ENCODE results near the gene TTC9. TPM values are rescaled to one million over a fixed set of nuclear protein-coding genes. Genes with fewer than 3 reads are reported as not detected.
A peak's percentile ranks its signal among the peaks of the same experiment; 100 is the strongest.

The TTC9 gene
- polyA plus RNA-seq: 1.9 TPM
- long read RNA-seq, donor 1: 0 reads
- long read RNA-seq, donor 2, full-length matches to known transcripts: 2 of 2 reads
- long read RNA-seq, donor 2, partial matches to known transcripts: 0 of 2 reads
- long read RNA-seq, donor 2, other reads (novel, unspliced or antisense): 0 of 2 reads
- long read RNA-seq, donor 3: 0 reads
- long read RNA-seq, donor 4: 0 reads
- long read RNA-seq, donor 5, full-length matches to known transcripts: 1 of 1 reads
- long read RNA-seq, donor 5, partial matches to known transcripts: 0 of 1 reads
- long read RNA-seq, donor 5, other reads (novel, unspliced or antisense): 0 of 1 reads
- long read RNA-seq, donor 6, full-length matches to known transcripts: 2 of 2 reads
- long read RNA-seq, donor 6, partial matches to known transcripts: 0 of 2 reads
- long read RNA-seq, donor 6, other reads (novel, unspliced or antisense): 0 of 2 reads
- long read RNA-seq, donor 7, full-length matches to known transcripts: 3 of 3 reads
- long read RNA-seq, donor 7, partial matches to known transcripts: 0 of 3 reads
- long read RNA-seq, donor 7, other reads (novel, unspliced or antisense): 0 of 3 reads
- long read RNA-seq, donor 8, full-length matches to known transcripts: 2 of 2 reads
- long read RNA-seq, donor 8, partial matches to known transcripts: 0 of 2 reads
- long read RNA-seq, donor 8, other reads (novel, unspliced or antisense): 0 of 2 reads
- long read RNA-seq, donor 9, full-length matches to known transcripts: 2 of 2 reads
- long read RNA-seq, donor 9, partial matches to known transcripts: 0 of 2 reads
- long read RNA-seq, donor 9, other reads (novel, unspliced or antisense): 0 of 2 reads
- long read RNA-seq, donor 10, full-length matches to known transcripts: 3 of 3 reads
- long read RNA-seq, donor 10, partial matches to known transcripts: 0 of 3 reads
- long read RNA-seq, donor 10, other reads (novel, unspliced or antisense): 0 of 3 reads
- long read RNA-seq, donor 11: 0 reads

- H3K27ac ChIP-seq (ENCODE audit: low read length): no peak within 1 kb of the TSS
- no CpG with 5 or more reads among the region's 105 CpGs for WGBS (ENCODE audit: insufficient coverage, low lambda C conversion rate)
- H3K36me3 ChIP-seq (ENCODE audit: control insufficient read depth, insufficient read depth, low read length): no peaks in the 10 kb centered on the region
- H3K27me3 ChIP-seq (ENCODE audit: control insufficient read depth, insufficient read depth, low read length): peaks cover 46% of the 10 kb centered on the region
- H3K4me3 ChIP-seq (ENCODE audit: low read length): peak within 1 kb of the TSS; percentile 44
- H3K4me1 ChIP-seq (ENCODE audit: control insufficient read depth, insufficient read depth, low read length): no peaks in the 10 kb centered on the region
- no peaks in the 10 kb centered on the region for H3K9me3 ChIP-seq (ENCODE audit: control insufficient read depth, low read depth, low read length)
- DNase-seq: peak in 1 of 2 donors; percentile 47
These were observed at the start of gene TTC9 for GRCh38 chr14:70641548-70642302. TTC9 (plus strand) TSS chr14:70641916; CDS start chr14:70642130, 214 bp downstream.

DNA sequence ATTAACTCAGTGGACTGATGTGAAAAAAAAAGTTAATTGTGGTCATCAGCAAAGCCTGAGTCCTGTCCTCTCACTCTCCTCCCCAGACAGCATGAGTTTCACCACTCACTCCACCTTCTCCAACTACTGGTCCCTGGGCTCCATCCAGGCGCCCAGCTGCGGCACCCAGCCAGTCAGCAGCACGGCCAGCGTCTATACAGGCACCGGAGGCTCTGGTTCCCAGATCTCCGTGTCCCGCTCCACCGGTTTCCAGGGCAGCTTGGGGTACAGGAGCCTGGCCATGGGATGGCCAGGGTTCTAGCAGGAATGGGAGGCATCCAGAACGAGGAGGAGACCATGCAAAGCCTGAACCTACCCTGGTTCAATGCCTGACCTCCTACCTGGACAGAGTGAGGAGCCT lies 47.3 kb upstream of the TTC9 start:
- Histone ChIP-seq H3K4me3 (ENCODE audit: low read length) (no peak overlapping the region), H3K27me3 (ENCODE audit: control insufficient read depth, insufficient read depth, low read length) (no peaks in the 10 kb centered on the region), H3K36me3 (ENCODE audit: control insufficient read depth, insufficient read depth, low read length) (peaks cover 63% of the 10 kb centered on the region), H3K4me1 (ENCODE audit: control insufficient read depth, insufficient read depth, low read length) (peaks cover 5% of the 10 kb centered on the region), H3K27ac (ENCODE audit: low read length) (no peak overlapping the region), H3K9me3 (ENCODE audit: control insufficient read depth, low read depth, low read length) (no peaks in the 10 kb centered on the region)
- no peak for DNase-seq
- WGBS (ENCODE audit: insufficient coverage, low lambda C conversion rate): no CpG with 5 or more reads among the region's 9 CpGs

DNA sequence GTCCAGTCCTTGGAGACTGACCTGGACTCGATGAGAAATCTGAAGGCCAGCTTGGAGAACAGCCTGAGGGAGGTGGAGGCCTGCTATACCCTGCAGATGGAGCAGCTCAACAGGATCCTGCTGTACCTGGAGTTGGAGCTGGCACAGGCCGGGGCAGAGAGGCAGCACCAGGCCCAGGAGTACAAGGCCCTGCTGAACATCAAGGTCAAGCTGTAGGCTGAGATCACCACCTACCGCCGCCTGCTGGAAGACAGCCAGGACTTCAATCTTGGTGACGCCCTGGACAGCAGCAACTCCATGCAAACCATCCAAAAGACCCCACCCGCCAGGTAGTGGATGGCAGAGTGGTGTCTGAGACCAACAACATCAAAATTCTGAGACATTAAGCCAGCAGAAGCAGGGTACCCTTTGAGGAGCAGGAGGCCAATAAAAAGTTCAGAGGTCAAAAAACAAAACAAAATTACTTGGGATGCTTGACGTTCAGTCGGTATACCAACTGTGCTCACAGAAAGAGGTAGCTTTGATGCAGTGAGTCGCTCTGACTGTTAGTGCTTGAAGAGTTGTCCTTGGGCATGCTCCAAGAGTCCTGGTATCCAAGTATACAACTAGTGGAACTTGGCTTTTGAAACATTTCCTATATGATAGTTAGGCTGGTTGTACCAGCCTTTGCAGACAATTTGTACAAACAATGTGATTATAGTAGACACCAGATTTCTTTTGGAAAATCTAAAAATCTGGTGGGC lies 46.1 kb upstream of the TTC9 start:
- peaks cover 5% of the 10 kb centered on the region for H3K4me1 ChIP-seq (ENCODE audit: control insufficient read depth, insufficient read depth, low read length)
- H3K27ac ChIP-seq (ENCODE audit: low read length): no peak overlapping the region
- H3K27me3 ChIP-seq (ENCODE audit: control insufficient read depth, insufficient read depth, low read length): no peaks in the 10 kb centered on the region
- H3K4me3 ChIP-seq (ENCODE audit: low read length): no peak overlapping the region
- H3K36me3 ChIP-seq (ENCODE audit: control insufficient read depth, insufficient read depth, low read length): peaks cover 52% of the 10 kb centered on the region
- WGBS (ENCODE audit: insufficient coverage, low lambda C conversion rate): no CpG with 5 or more reads among the region's 9 CpGs
- DNase-seq: no peak
- H3K9me3 ChIP-seq (ENCODE audit: control insufficient read depth, low read depth, low read length): no peaks in the 10 kb centered on the region

DNA sequence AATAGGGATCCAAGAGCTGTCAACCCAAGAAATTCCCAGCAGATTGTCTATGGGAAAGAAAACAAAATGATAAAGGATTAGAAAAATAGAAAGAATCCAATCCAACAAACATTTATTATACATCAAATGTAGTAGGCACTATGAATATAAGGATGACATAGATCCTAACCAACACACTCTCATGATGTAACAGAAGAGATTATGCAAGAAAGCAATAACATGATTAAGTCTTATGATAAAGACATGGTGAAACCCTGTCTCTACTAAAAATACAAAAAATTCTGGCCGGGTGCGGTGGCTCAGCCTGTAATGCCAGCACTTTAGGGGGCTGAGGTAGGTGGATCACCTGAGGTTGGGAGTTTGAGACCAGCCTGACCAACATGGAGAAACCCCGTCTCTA lies 44.0 kb upstream of the TTC9 start:
- no CpG with 5 or more reads among the region's 3 CpGs for WGBS (ENCODE audit: insufficient coverage, low lambda C conversion rate)

GRCh38 chr14:70599345-70599744 lies 42.4 kb upstream of the TTC9 start:
- Histone ChIP-seq H3K4me1 (ENCODE audit: control insufficient read depth, insufficient read depth, low read length) (peaks cover 5% of the 10 kb centered on the region), H3K4me3 (ENCODE audit: low read length) (peak overlapping the region; percentile 67), H3K27ac (ENCODE audit: low read length) (no peak overlapping the region), H3K9me3 (ENCODE audit: control insufficient read depth, low read depth, low read length) (no peaks in the 10 kb centered on the region), H3K27me3 (ENCODE audit: control insufficient read depth, insufficient read depth, low read length) (peaks cover 2% of the 10 kb centered on the region), H3K36me3 (ENCODE audit: control insufficient read depth, insufficient read depth, low read length) (peaks cover 21% of the 10 kb centered on the region)
- no CpG with 5 or more reads among the region's 1 CpG for WGBS (ENCODE audit: insufficient coverage, low lambda C conversion rate)
- DNase-seq: no peak

More for the DNA sequence above, 44.0 kb upstream of the TTC9 start:
- Histone ChIP-seq H3K27ac (ENCODE audit: low read length) (no peak overlapping the region), H3K4me3 (ENCODE audit: low read length) (no peak overlapping the region), H3K36me3 (ENCODE audit: control insufficient read depth, insufficient read depth, low read length) (peaks cover 37% of the 10 kb centered on the region), H3K9me3 (ENCODE audit: control insufficient read depth, low read depth, low read length) (no peaks in the 10 kb centered on the region), H3K4me1 (ENCODE audit: control insufficient read depth, insufficient read depth, low read length) (peaks cover 5% of the 10 kb centered on the region), H3K27me3 (ENCODE audit: control insufficient read depth, insufficient read depth, low read length) (no peaks in the 10 kb centered on the region)
- no peak for DNase-seq

DNA sequence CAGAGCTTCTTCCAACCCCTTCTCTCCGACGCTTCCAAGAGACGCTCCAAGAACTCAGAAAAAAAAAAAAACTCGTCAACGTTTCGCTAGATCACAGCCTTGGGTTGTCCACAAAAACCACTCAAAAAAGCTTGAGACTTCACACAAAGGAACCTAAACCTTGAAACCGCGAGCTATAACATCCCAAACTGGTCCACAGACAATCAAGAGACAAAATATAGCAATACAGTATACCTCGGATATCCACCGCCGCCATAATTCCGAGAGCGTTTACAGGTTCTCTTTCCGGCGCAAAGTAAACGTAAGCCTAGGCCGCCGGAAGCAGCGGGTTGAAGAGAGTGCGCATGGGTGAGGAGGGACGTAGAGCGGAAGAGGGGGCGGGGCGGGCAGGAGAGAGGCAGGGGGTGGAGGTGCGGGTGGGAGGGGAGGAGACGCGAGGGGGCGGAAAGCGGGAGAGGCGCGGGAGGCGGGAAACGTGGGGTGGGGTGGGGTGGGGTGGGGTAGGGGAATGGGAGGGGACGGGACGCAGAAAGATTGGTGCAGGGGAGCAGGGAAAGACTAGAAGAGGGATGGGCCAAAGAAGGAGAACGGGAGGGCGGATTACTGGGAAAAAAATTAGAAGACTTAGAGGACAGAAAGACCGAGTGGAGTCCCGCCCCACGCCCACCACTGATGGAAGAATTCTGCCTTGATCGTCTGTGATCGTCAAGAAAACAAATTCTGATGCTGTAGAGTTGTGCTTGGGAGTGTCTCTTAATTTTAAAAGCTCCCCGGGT lies 41.1 kb upstream of the TTC9 start, which contains the start of gene MED6:
TSS of gene MED6 (minus strand) at position 274 of the 776 bp plus-strand sequence. CDS start at position 256, 18 bp downstream.
- H3K36me3 ChIP-seq (ENCODE audit: control insufficient read depth, insufficient read depth, low read length): peaks cover 9% of the 10 kb centered on the region
- DNase-seq: peak; percentile 91 to 93
- peaks cover 6% of the 10 kb centered on the region for H3K27me3 ChIP-seq (ENCODE audit: control insufficient read depth, insufficient read depth, low read length)
- WGBS (ENCODE audit: insufficient coverage, low lambda C conversion rate): 0% methylated on average over 3 of the region's 43 CpGs
- H3K9me3 ChIP-seq (ENCODE audit: control insufficient read depth, low read depth, low read length): no peaks in the 10 kb centered on the region
- H3K4me1 ChIP-seq (ENCODE audit: control insufficient read depth, insufficient read depth, low read length): peaks cover 5% of the 10 kb centered on the region
- peak within 1 kb of the TSS; percentile 21 for H3K27ac ChIP-seq (ENCODE audit: low read length)
- peak within 1 kb of the TSS; percentile 67 for H3K4me3 ChIP-seq (ENCODE audit: low read length)

GRCh38 chr14:70601162-70601561 lies 40.6 kb upstream of the TTC9 start:
- H3K9me3 ChIP-seq (ENCODE audit: control insufficient read depth, low read depth, low read length): no peaks in the 10 kb centered on the region
- no CpG with 5 or more reads among the region's 3 CpGs for WGBS (ENCODE audit: insufficient coverage, low lambda C conversion rate)
- DNase-seq: no peak
- peak overlapping the region; percentile 42 for H3K4me3 ChIP-seq (ENCODE audit: low read length)
- peaks cover 4% of the 10 kb centered on the region for H3K36me3 ChIP-seq (ENCODE audit: control insufficient read depth, insufficient read depth, low read length)
- H3K27ac ChIP-seq (ENCODE audit: low read length): no peak overlapping the region
- peaks cover 6% of the 10 kb centered on the region for H3K27me3 ChIP-seq (ENCODE audit: control insufficient read depth, insufficient read depth, low read length)
- H3K4me1 ChIP-seq (ENCODE audit: control insufficient read depth, insufficient read depth, low read length): peaks cover 5% of the 10 kb centered on the region

GRCh38 chr14:70602254-70602653 lies 39.5 kb upstream of the TTC9 start:
- Histone ChIP-seq H3K9me3 (ENCODE audit: control insufficient read depth, low read depth, low read length) (no peaks in the 10 kb centered on the region), H3K4me3 (ENCODE audit: low read length) (no peak overlapping the region), H3K4me1 (ENCODE audit: control insufficient read depth, insufficient read depth, low read length) (peaks cover 5% of the 10 kb centered on the region), H3K27me3 (ENCODE audit: control insufficient read depth, insufficient read depth, low read length) (peaks cover 6% of the 10 kb centered on the region), H3K27ac (ENCODE audit: low read length) (no peak overlapping the region), H3K36me3 (ENCODE audit: control insufficient read depth, insufficient read depth, low read length) (no peaks in the 10 kb centered on the region)
- DNase-seq: no peak
- WGBS (ENCODE audit: insufficient coverage, low lambda C conversion rate): no CpG with 5 or more reads among the region's 2 CpGs

DNA sequence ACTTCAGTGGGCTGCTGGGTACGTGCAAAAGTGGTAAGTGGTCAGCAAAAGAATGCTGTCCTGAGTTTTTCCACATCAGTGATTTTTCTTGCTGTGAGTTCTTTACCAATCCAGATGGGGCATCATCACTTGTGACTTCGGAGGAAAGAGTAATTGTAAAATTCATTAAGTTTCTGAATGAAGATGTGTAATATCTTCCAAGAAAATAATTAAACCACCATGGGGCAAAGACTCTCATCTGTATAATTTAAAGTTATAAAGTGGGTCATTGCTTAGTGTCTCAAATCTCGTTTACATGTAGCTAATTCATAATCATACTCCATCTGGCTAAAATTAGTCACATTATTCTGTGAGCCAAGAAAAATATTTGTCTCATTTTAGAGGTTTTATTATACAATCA lies 30.5 kb upstream of the TTC9 start:
- Histone ChIP-seq H3K36me3 (ENCODE audit: control insufficient read depth, insufficient read depth, low read length) (no peaks in the 10 kb centered on the region), H3K9me3 (ENCODE audit: control insufficient read depth, low read depth, low read length) (no peaks in the 10 kb centered on the region), H3K27ac (ENCODE audit: low read length) (no peak overlapping the region), H3K4me1 (ENCODE audit: control insufficient read depth, insufficient read depth, low read length) (no peaks in the 10 kb centered on the region), H3K27me3 (ENCODE audit: control insufficient read depth, insufficient read depth, low read length) (peaks cover 8% of the 10 kb centered on the region), H3K4me3 (ENCODE audit: low read length) (no peak overlapping the region)
- DNase-seq: no peak
- no CpG with 5 or more reads among the region's 3 CpGs for WGBS (ENCODE audit: insufficient coverage, low lambda C conversion rate)

All from large intestine (tissue), 12 donors.